Measurements from ENCODE around the gene TM7SF3.

DNA sequence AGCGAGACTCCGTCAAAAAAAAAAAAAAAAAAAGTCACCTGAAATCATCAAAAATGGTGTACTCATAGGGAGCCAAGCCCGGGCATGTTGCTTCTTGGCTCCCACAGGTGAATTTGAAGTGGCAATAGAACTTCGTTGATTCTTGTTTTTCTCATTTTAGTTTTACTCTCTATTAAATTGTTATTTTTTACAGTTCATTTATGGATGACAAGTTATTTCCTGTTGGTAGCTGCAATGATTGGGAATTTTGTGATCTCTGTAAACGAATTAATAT lies 1.3 kb downstream of the TM7SF3 start:
- TF ChIP-seq, protein P1, sequence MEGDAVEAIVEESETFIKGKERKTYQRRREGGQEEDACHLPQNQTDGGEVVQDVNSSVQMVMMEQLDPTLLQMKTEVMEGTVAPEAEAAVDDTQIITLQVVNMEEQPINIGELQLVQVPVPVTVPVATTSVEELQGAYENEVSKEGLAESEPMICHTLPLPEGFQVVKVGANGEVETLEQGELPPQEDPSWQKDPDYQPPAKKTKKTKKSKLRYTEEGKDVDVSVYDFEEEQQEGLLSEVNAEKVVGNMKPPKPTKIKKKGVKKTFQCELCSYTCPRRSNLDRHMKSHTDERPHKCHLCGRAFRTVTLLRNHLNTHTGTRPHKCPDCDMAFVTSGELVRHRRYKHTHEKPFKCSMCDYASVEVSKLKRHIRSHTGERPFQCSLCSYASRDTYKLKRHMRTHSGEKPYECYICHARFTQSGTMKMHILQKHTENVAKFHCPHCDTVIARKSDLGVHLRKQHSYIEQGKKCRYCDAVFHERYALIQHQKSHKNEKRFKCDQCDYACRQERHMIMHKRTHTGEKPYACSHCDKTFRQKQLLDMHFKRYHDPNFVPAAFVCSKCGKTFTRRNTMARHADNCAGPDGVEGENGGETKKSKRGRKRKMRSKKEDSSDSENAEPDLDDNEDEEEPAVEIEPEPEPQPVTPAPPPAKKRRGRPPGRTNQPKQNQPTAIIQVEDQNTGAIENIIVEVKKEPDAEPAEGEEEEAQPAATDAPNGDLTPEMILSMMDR (IDR thresholded peaks at IDR 0.05), result no peak
- no peak for TF ChIP-seq POLR2AphosphoS5 (IDR thresholded peaks at IDR 0.05)
- no peak for TF ChIP-seq POLR2A (IDR thresholded peaks at IDR 0.05)

Measured in breast epithelium (tissue), 3 donors.